Mammary epithelial cell (primary cell): Measurements from ENCODE around the gene CD33.

Experiments
- EZH2 ChIP-seq: IDR thresholded peaks from 2 replicates; pipeline ENCODE4 v1.6.1; 2012; ENCODE audit warnings: low read length, inconsistent platforms, borderline replicate concordance
- TF ChIP-seq, protein P1 (sequence below), 2 donors: IDR thresholded peaks in 1 of 2; conservative IDR thresholded peaks in 1 of 2; 2 replicates each; pipeline ENCODE4 v1.5.1; 2011 to 2012; ENCODE audit warnings: inconsistent platforms in 2 of 2, low read length in 2 of 2, mild to moderate bottlenecking in 2 of 2, control low read depth in 1 of 2, low read depth in 1 of 2; ENCODE audit not compliant: insufficient read depth in 1 of 2; ENCODE audit errors: extremely low read depth in 1 of 2

- TF ChIP-seq, protein P1, sequence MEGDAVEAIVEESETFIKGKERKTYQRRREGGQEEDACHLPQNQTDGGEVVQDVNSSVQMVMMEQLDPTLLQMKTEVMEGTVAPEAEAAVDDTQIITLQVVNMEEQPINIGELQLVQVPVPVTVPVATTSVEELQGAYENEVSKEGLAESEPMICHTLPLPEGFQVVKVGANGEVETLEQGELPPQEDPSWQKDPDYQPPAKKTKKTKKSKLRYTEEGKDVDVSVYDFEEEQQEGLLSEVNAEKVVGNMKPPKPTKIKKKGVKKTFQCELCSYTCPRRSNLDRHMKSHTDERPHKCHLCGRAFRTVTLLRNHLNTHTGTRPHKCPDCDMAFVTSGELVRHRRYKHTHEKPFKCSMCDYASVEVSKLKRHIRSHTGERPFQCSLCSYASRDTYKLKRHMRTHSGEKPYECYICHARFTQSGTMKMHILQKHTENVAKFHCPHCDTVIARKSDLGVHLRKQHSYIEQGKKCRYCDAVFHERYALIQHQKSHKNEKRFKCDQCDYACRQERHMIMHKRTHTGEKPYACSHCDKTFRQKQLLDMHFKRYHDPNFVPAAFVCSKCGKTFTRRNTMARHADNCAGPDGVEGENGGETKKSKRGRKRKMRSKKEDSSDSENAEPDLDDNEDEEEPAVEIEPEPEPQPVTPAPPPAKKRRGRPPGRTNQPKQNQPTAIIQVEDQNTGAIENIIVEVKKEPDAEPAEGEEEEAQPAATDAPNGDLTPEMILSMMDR (conservative IDR thresholded peaks at IDR 0.05 in 1 of 2, IDR thresholded peaks at IDR 0.05 in 1 of 2; ENCODE audit: extremely low read depth in 1 of 2, insufficient read depth in 1 of 2, low read depth in 1 of 2, low read length in 2 of 2) = no peak
- no peak for TF ChIP-seq EZH2
Observed at GRCh38 chr19:51227326-51227725, 2.4 kb downstream of the CD33 start.
